Stimulated activated CD8-positive, alpha-beta memory T cell treated with anti-CD3 and anti-CD28 coated beads, Interleukin-2, amount 100 ng/mL, for 1 hour (primary cell): Measurements from ENCODE around the gene ORM1.

Source experiments
- DNase-seq, 2 donors: peaks; one replicate each; pipeline ENCODE4 v3.0.0-alpha.2; 2020; ENCODE audit warnings: low read depth in 2 of 2

Gene ORM1

DNA sequence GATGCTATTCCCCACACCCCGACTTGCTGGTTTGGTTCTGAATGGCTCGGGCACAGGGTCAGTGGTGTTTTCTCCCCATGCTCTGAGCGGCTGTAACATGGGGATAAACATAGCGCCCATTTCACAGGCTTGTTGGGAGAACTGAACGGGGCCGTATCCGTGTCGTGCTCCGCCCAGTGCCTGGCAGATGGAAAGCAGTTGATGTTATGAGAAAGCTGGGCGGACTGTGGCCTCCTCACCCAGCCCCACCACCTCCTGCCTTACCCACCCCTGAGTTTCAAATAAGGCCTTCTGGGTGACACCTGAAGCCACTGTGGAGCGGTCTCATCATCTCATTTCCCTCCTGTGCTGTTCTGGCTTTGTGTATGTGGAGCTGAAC lies 21.3 kb downstream of the ORM1 start:
- no peak for DNase-seq

GRCh38 chr9:114344692-114345091 lies 21.8 kb downstream of the ORM1 start:
- DNase-seq = no peak

- DNase-seq = no peak
Measured at GRCh38 chr9:114345493-114346065, 22.7 kb downstream of the ORM1 start.

GRCh38 chr9:114346146-114346545 lies 23.2 kb downstream of the ORM1 start:
- DNase-seq = no peak

GRCh38 chr9:114347675-114348074 lies 24.8 kb downstream of the ORM1 start:
- DNase-seq = no peak

GRCh38 chr9:114348261-114348905 lies 25.5 kb downstream of the ORM1 start:
- DNase-seq = no peak

- peak in 1 of 2 donors; percentile 43 for DNase-seq
Measured at GRCh38 chr9:114348906-114349482, 26.1 kb downstream of the ORM1 start.

DNA sequence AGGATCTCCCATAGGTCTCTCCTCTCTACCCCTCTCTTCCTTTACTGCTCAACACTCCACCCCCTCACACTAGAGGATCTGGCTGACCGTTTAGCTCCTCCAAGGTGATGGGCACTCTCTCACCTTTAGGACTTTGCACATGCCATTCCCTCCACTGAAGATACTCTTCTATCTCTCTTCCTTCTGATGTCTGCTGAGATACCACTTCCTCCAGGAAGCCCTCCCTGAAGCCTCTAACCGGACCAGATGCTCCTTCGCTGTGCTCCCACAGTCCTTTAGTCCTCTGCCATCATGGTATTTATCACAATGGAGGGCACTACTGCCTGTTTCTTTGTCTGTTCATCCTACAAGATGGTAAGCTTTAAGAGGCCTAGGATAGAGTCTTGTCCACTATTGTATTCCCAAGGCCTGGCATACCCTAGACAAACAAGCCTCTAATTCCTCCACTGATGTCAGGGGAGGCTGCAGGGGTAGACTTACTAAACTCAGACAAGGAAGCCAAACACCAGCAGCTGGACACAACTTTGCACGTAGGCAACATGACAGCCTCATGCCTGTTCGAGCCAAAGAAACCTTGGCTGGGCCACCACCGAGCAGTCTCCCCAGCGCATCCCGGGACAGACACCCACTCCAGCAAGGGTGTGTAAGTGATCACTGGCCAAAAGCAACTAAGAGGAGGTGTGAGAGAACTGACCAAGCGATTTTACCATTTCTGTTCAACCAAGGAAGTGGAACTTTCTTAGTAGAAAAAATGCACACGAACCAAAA lies 27.0 kb downstream of the ORM1 start:
- no peak for DNase-seq

GRCh38 chr9:114350636-114351401 lies 27.9 kb downstream of the ORM1 start:
- no peak for DNase-seq

GRCh38 chr9:114351932-114352331 lies 29.0 kb downstream of the ORM1 start:
- DNase-seq = no peak

DNA sequence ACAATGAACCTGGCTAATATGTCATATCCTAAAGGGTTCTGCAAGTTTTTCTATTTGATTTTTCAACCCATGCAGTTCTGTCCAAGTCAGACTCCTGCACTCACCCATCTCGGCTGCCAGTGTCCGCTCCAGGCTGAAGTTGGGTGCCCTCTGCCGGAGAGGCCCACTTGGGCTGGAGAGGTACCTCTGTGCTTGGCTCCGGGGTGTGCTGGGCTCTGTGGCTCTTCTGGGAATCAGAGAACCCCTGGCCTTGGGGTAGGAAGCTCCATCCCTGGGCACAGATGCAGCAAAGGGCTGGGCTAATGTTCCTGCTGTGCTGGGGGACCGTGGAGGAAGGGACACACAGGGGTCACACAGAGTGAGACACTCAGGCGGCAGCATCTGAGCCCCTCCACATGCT lies 32.9 kb downstream of the ORM1 start:
- no peak for DNase-seq

- no peak for DNase-seq
Measured at GRCh38 chr9:114356792-114357191, 33.9 kb downstream of the ORM1 start.

- DNase-seq = no peak
Measured at GRCh38 chr9:114357360-114357759, 34.5 kb downstream of the ORM1 start.

DNA sequence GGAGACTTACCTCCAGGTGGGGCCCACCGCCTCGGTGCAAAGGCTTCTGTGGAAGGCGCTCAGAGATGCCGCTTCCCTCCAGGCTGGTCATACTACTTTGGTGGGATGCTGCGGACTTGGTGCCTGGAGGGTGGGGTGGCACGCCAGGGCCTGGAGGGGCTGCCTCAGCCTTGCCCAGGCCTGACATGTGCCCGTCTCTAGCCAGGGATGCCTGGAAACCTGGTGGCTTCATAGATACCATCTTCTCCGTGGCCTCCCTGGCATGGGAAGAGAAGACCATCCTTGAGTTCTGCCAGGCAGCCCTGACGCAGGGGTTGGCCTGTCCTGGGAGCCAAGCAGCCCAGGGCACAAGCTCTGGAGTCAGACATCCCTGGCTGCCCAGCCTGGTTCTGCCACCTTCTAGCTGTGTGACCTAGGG lies 35.0 kb downstream of the ORM1 start:
- DNase-seq = no peak

DNA sequence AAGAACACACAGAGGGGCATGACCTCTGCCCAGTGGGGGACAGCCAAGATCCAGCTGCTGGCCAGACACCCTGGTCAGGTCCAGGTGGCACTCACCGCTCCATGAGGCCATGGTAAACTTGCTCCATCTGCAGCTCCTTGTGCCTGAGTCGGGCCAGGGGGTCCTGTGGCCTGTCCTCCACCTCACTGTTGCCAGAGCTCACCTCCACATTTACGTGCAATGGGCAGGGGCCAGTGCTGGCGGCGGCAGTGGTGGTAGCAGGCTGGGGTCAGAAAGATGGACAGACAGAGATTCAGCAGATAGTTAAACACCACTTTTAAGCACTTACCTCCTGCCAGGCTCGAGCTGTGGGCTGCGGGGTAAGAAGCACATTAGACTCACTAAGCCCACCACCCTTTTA lies 36.9 kb downstream of the ORM1 start:
- no peak for DNase-seq

GRCh38 chr9:114361542-114361941 lies 38.6 kb downstream of the ORM1 start:
- DNase-seq = no peak

DNA sequence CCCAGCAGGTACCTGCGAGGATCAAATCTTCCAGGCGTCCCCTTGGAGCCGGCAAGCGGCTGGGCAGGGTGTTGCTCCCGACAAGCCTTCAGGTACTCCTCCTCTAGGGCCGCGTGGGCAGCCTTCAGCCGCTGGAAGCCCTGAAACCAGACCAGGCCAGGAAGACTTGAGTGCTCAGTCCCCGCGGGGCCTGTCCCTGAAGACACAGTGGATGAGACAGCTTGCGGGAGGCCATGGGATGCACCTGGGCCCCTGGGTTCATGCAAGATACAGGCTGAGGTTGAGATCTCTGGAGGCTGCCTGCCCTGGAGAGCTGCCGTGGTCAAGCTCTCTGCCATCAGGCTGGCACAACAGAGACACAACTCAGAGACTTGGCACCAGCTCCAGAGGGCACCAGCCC lies 39.5 kb downstream of the ORM1 start:
- no peak for DNase-seq

DNA sequence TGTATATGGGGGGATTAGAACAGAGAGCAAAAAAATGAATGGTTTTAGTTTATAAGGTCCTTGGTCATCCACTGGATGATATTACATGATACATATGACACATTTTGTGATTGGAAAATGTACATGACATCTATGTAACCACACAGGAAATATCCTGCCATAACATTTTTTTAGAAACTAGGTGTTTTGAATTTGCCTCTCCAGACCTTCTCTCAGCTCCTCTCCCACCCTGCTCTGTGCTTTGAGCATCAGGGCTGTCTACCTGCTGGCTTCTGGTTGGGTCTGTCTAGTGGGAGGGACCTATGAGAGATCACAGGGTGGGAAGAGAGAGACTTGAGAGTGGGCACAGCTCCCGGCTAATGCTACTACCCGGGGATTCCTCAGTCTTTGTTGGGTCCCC lies 40.5 kb downstream of the ORM1 start:
- no peak for DNase-seq

DNA sequence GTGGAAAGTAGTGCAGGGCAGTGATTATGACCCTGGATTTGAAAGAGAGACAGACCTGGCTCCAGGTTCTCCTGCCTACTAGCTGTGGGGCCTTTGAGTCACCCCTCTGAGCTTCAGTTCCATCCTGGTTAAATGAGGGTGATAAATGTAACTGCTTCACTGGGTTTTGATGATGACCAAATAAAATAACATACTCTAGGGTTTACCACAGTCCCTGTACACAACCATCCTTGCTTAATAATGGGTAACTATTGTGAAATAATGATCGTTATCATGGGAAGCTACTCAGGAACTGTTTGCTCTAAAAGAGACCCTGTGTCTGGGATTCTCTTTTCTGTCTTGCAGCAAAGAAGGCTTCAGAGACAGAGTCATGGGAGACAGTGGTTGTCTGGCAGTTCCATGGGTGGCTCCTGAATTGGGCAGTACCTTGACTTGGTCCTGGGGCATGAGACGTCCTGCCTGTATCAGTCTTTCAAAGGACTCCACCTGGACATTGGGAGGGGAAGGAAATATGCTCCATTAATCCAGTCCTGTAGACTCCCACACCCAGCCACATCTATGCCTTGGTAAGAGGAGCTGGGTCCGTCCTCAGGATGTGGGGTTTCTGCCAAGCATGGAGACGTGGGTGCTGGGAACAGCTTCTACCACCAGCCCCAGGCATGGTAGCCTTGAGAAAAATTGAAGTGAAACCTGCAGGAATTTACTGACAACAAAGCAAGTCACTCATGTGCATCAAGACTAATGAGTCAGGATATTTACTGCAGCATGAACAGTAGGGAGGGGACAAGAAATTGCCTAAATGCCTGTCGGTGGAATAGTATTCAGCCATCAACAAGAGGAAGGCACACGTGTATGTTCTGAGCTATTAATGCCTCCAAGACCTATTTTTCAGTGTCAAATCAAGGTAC lies 41.5 kb downstream of the ORM1 start:
- no peak for DNase-seq

- DNase-seq = no peak
Measured at GRCh38 chr9:114365194-114365593, 42.3 kb downstream of the ORM1 start.
